Natural killer cell (primary cell): ENCODE results near the gene TNFRSF21. TPM values are rescaled to one million over a fixed set of nuclear protein-coding genes. Genes with fewer than 3 reads are reported as not detected.

ENCODE experiments used
- ATAC-seq, 3 donors: fragments of 150-1000 bp in 2 of 3; fragments of 200-7000 bp in 1 of 3; cut with Tn5 transposase; 1 replicate in 1 of 3; 2 replicates in 2 of 3; pipeline ENCODE4 v1.10.0; 2021; ENCODE audit warnings: mild to moderate bottlenecking in 2 of 3, moderate library complexity in 2 of 3
- DNase-seq, 2 donors: peaks; one replicate each; pipeline versions ENCODE4 v3.0.0 to v3.0.0-alpha.2; 2013 to 2021; ENCODE audit warnings: mixed read lengths in 1 of 2
- H3K27ac ChIP-seq: one replicate; pipeline ENCODE4 v1.5.1; 2013; ENCODE audit warnings: mild to moderate bottlenecking, low read length
- H3K27me3 ChIP-seq: one replicate; pipeline ENCODE4 v1.6.1; 2013; ENCODE audit warnings: low read length; ENCODE audit not compliant: control insufficient read depth, insufficient read depth
- H3K36me3 ChIP-seq: one replicate; pipeline ENCODE4 v1.6.1; 2013; ENCODE audit warnings: low read length; ENCODE audit not compliant: control insufficient read depth, insufficient read depth
- H3K4me1 ChIP-seq: one replicate; pipeline ENCODE4 v1.6.1; 2013; ENCODE audit warnings: low read length; ENCODE audit not compliant: control insufficient read depth, insufficient read depth
- H3K4me3 ChIP-seq: one replicate; pipeline ENCODE4 v1.5.1; 2013; ENCODE audit warnings: low read length
- H3K9me3 ChIP-seq: one replicate; pipeline ENCODE4 v1.6.1; 2013; ENCODE audit warnings: low read length; ENCODE audit not compliant: control insufficient read depth, insufficient read depth
- H3K27ac Mint-ChIP-seq, 2 donors: one replicate each; pipeline ENCODE4 v1.8.0; 2022; ENCODE audit warnings: mild to moderate bottlenecking in 2 of 2, mixed read lengths in 2 of 2, moderate library complexity in 1 of 2
- H3K27me3 Mint-ChIP-seq, 2 donors: one replicate each; pipeline ENCODE4 v1.8.0; 2022; ENCODE audit warnings: low read depth in 2 of 2, mixed read lengths in 2 of 2
- H3K36me3 Mint-ChIP-seq: one replicate; pipeline ENCODE4 v1.8.0; 2022; ENCODE audit warnings: mixed read lengths
- H3K4me1 Mint-ChIP-seq, 2 donors: one replicate each; pipeline ENCODE4 v1.8.0; 2022; ENCODE audit warnings: mixed read lengths in 2 of 2
- H3K4me3 Mint-ChIP-seq: one replicate; pipeline ENCODE4 v1.8.0; 2022; ENCODE audit warnings: mild to moderate bottlenecking, moderate library complexity, mixed read lengths
- H3K9me3 Mint-ChIP-seq, 2 donors: one replicate each; pipeline ENCODE4 v1.8.0; 2022; ENCODE audit warnings: mixed read lengths in 2 of 2
- WGBS: methylation state at CpG from one replicate; pipeline ENCODE4 v1.1.7; 2013; ENCODE audit warnings: missing lambda C conversion rate; ENCODE audit not compliant: insufficient coverage; 5-methylcytosine and 5-hydroxymethylcytosine counted together
- intact Hi-C: fragments of 100-400 bp; cut with micrococcal nuclease; formaldehyde crosslinking; loops from one replicate; pipeline ENCODE4 v1.14.2; 2022
- total RNA-seq, 4 donors: library from RNA; stranded (reverse); fragments of 120-200 nt in 1 of 4; gene quantifications; one replicate each; pipeline versions ENCODE4 v1.2.3 to v1.2.4, GENCODE V29; 2013 to 2022
- TF ChIP-seq, protein P1 (sequence below): fragments of 200-600 bp; IDR thresholded peaks from one replicate; pipeline ENCODE4 v1.8.0; 2022; ENCODE audit warnings: antibody characterized with exemption

TNFRSF21 gene
- total RNA-seq, 3 donors from 2014 or later (not counting 1 experiment from before 2014, with no cell fraction given), result 0.58 to 0.92 TPM; not detected in 1

DNA sequence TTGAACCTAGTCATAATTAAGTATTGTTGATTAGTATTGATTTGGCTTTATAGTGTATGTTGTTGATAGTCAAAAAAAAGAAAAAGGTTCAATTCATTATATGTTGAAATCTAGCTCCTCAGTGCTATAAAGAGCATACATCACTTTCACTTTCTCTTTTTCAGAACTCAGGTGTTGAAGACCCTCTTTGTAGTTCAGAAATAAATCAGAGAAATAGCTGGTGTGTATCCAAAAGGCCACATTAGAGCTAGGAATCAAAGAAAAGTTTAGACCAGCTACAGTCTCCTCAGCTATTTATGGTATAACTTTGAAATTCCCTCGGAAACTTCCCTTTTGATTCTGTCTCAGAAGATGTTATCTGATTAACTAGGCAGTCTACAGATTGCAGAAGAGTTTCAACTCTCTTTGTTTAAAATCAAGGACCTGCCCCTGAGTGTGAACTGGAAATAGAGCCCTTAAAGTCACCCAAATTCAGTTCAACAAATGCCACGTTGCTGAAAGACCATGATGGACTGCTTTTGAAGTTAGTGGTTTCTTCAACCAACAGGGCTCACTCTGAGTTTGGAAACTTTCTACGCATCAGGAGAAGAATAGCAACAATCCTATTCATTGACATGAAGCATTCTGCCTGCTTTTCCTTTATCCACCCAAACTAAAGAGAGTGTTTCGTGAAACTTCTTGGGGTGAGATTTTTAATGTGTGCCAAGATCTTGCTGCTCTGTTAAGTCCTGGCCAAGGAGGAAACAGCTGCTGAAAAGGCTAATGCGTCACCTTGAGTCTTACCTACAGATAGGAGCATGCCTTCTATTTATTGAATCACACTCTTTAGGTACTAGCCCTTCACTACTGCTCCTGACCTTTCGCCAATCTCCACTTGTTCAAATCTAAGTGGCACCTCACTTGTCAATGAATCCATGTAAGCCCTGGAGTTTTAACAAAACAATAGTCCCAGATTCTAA, 111.7 kb downstream of the TNFRSF21 start:
- peak in 1 of 2 donors; percentile 6 for DNase-seq
- H3K36me3 Mint-ChIP-seq, result no peaks in the 10 kb centered on the region
- WGBS, result 50% methylated on average over 5 of the region's 6 CpGs
- Histone ChIP-seq H3K9me3 (no peaks in the 10 kb centered on the region), H3K4me1 (no peaks in the 10 kb centered on the region), H3K27me3 (no peaks in the 10 kb centered on the region), H3K4me3 (no peak overlapping the region), H3K27ac (no peak overlapping the region), H3K36me3 (no peaks in the 10 kb centered on the region)
- no peaks in the 10 kb centered on the region for H3K27me3 Mint-ChIP-seq
- H3K4me3 Mint-ChIP-seq, result peak overlapping the region; percentile 21
- intact Hi-C loops, result no loop called here
- H3K4me1 Mint-ChIP-seq, result peaks cover 0 to under 1% of the 10 kb centered on the region in 2 donors
- H3K9me3 Mint-ChIP-seq, result peaks cover 0 to 9% of the 10 kb centered on the region in 2 donors
- TF ChIP-seq, protein P1, sequence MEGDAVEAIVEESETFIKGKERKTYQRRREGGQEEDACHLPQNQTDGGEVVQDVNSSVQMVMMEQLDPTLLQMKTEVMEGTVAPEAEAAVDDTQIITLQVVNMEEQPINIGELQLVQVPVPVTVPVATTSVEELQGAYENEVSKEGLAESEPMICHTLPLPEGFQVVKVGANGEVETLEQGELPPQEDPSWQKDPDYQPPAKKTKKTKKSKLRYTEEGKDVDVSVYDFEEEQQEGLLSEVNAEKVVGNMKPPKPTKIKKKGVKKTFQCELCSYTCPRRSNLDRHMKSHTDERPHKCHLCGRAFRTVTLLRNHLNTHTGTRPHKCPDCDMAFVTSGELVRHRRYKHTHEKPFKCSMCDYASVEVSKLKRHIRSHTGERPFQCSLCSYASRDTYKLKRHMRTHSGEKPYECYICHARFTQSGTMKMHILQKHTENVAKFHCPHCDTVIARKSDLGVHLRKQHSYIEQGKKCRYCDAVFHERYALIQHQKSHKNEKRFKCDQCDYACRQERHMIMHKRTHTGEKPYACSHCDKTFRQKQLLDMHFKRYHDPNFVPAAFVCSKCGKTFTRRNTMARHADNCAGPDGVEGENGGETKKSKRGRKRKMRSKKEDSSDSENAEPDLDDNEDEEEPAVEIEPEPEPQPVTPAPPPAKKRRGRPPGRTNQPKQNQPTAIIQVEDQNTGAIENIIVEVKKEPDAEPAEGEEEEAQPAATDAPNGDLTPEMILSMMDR, result no peak
- H3K27ac Mint-ChIP-seq, result no peak overlapping the region
- no peak for ATAC-seq

DNA sequence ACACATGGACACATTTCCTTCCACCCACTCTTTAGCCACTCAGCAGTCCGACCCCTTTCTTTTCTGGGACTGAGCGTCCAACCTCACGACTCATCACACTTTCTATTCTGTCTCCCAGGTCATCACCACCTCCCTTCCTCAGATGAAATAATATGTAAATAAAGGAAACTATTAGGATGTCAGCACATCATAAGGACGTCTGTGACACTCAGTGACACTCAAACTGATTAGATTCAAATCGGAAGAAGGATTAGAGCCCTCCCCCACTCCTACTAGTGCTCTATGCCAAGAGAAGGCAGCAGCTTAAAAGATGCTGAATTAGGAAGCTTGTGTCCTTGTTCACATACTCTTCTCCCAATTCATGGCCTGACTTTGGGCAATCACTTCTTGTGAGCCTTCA, 113.6 kb downstream of the TNFRSF21 start:
- DNase-seq (no peak), ATAC-seq (no peak)
- intact Hi-C loops, result no loop called here
- Histone ChIP-seq H3K36me3 (no peaks in the 10 kb centered on the region), H3K4me3 (no peak overlapping the region), H3K4me1 (no peaks in the 10 kb centered on the region), H3K9me3 (no peaks in the 10 kb centered on the region), H3K27ac (no peak overlapping the region), H3K27me3 (no peaks in the 10 kb centered on the region)
- H3K27me3 Mint-ChIP-seq, result no peaks in the 10 kb centered on the region
- no peak overlapping the region for H3K4me3 Mint-ChIP-seq
- peaks cover 0 to 9% of the 10 kb centered on the region in 2 donors for H3K9me3 Mint-ChIP-seq
- TF ChIP-seq, protein P1, result no peak
- H3K36me3 Mint-ChIP-seq, result no peaks in the 10 kb centered on the region
- WGBS, result 92% methylated on average over 3 of the region's 5 CpGs
- no peaks in the 10 kb centered on the region for H3K4me1 Mint-ChIP-seq
- H3K27ac Mint-ChIP-seq, result no peak overlapping the region

DNA sequence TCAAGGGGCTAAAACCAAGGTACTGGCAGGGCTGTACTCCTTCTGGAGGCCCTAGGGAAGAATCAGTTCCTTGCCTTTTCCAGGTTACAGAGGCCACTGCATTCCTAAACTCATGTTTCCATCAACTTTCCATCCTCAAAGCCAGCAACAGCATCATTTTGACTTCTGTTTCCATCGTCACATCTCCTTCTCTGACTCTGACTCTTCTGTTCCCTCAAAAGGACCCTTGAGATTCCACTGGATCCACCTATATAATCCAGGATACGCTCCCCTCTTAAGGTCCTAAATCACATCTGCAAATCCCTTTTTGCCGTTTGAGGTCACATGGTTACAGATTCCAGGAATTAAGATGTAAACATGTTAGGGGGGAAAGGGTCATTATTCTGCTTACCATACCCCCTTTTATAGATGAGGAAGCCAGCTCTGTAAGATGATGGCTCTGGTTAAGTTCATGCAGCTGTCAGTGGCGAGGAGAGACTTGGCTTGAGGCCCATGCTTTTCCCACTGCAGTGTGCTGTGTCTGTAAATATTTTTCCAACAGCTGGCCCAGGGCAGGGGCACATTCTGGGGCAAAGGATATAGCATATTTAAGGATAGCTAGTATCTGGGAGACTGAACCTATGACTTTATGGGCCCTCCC, 114.6 kb downstream of the TNFRSF21 start:
- Histone ChIP-seq H3K4me1 (no peaks in the 10 kb centered on the region), H3K4me3 (no peak overlapping the region), H3K27ac (no peak overlapping the region), H3K9me3 (no peaks in the 10 kb centered on the region), H3K36me3 (no peaks in the 10 kb centered on the region), H3K27me3 (no peaks in the 10 kb centered on the region)
- H3K36me3 Mint-ChIP-seq, result no peaks in the 10 kb centered on the region
- intact Hi-C loops, result no loop called here
- no peaks in the 10 kb centered on the region for H3K27me3 Mint-ChIP-seq
- no peak for ATAC-seq
- no peaks in the 10 kb centered on the region for H3K4me1 Mint-ChIP-seq
- WGBS, result 92% methylated on average over 3 of the region's 4 CpGs
- H3K4me3 Mint-ChIP-seq, result no peak overlapping the region
- H3K9me3 Mint-ChIP-seq, result peaks cover 0 to 5% of the 10 kb centered on the region in 2 donors
- DNase-seq, result no peak
- H3K27ac Mint-ChIP-seq, result no peak overlapping the region
- TF ChIP-seq, protein P1, result no peak
